HL-60 (cell line): Measurements from ENCODE around the gene DBX1.

Experiments used
- DNase-seq, 2 experiments: peaks; one replicate each; pipeline ENCODE4 v3.0.0-alpha.2; 2010 to 2020; ENCODE audit warnings: low read depth in 1 of 2, low spot score in 1 of 2
- H3K27ac ChIP-seq: fragments of 250-450 bp; sonication (Bioruptor Pico); replicated peaks from 2 replicates; pipeline ENCODE4 v1.5.1; 2020; ENCODE audit warnings: mild to moderate bottlenecking, moderate library complexity
- H3K27me3 ChIP-seq: fragments of 250-450 bp; sonication (Bioruptor Pico); 2 replicates; pipeline ENCODE4 v1.5.1; 2021; ENCODE audit warnings: mild to moderate bottlenecking, moderate library complexity; ENCODE audit not compliant: insufficient read depth, poor library complexity, severe bottlenecking
- H3K4me3 ChIP-seq: replicated peaks from 2 replicates; pipeline ENCODE4 v1.5.1; 2011; ENCODE audit warnings: mild to moderate bottlenecking, control low read depth, low read length; ENCODE audit not compliant: insufficient read depth
- GABPA ChIP-seq: IDR thresholded peaks from 2 replicates; pipeline ENCODE4 v1.6.1; 2012; ENCODE audit warnings: low read depth
- POLR2AphosphoS5 ChIP-seq: IDR thresholded peaks from 2 replicates; pipeline ENCODE4 v1.6.1; 2012; ENCODE audit warnings: low read depth
- SPI1 ChIP-seq: IDR thresholded peaks from 2 replicates; pipeline ENCODE4 v1.6.1; 2012; ENCODE audit warnings: low read depth, mild to moderate bottlenecking, borderline replicate concordance
- TF ChIP-seq, protein P1 (sequence below): IDR thresholded peaks from 2 replicates; pipeline ENCODE4 v1.6.1; 2012; ENCODE audit warnings: low read depth; ENCODE audit not compliant: insufficient replicate concordance
- TF ChIP-seq, protein P2 (sequence below): IDR thresholded peaks from one replicate; pipeline ENCODE4 v1.5.1; 2011; ENCODE audit warnings: low read length, control low read depth, inconsistent platforms; ENCODE audit not compliant: insufficient read depth

The DBX1 gene

DNA sequence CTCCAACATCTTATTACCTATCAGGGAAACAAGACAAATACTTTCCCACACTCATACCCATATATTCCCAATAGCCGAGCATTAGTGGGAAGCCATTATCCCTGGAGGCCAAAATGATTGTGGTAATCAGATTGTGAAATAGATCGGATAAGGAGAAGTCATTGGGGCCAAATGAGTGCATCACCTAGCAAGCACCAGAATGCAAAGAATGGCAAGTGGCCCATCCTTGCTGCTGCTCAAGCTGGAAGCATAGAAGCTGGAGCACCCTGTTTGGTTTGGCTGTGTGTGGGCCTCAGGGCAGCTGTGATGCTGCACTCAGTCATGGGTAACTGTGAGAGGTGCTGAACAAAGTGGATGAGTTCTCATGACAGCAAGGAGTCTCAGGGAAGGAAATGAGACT is 18.7 kb upstream of the DBX1 start:
- Histone ChIP-seq H3K4me3 (no peak overlapping the region), H3K27me3 (no peaks in the 10 kb centered on the region), H3K27ac (no peak overlapping the region)
- DNase-seq, result no peak
- TF ChIP-seq SPI1 (no peak), GABPA (no peak), POLR2AphosphoS5 (no peak)
- TF ChIP-seq, protein P1, sequence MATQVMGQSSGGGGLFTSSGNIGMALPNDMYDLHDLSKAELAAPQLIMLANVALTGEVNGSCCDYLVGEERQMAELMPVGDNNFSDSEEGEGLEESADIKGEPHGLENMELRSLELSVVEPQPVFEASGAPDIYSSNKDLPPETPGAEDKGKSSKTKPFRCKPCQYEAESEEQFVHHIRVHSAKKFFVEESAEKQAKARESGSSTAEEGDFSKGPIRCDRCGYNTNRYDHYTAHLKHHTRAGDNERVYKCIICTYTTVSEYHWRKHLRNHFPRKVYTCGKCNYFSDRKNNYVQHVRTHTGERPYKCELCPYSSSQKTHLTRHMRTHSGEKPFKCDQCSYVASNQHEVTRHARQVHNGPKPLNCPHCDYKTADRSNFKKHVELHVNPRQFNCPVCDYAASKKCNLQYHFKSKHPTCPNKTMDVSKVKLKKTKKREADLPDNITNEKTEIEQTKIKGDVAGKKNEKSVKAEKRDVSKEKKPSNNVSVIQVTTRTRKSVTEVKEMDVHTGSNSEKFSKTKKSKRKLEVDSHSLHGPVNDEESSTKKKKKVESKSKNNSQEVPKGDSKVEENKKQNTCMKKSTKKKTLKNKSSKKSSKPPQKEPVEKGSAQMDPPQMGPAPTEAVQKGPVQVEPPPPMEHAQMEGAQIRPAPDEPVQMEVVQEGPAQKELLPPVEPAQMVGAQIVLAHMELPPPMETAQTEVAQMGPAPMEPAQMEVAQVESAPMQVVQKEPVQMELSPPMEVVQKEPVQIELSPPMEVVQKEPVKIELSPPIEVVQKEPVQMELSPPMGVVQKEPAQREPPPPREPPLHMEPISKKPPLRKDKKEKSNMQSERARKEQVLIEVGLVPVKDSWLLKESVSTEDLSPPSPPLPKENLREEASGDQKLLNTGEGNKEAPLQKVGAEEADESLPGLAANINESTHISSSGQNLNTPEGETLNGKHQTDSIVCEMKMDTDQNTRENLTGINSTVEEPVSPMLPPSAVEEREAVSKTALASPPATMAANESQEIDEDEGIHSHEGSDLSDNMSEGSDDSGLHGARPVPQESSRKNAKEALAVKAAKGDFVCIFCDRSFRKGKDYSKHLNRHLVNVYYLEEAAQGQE, result no peak

DNA sequence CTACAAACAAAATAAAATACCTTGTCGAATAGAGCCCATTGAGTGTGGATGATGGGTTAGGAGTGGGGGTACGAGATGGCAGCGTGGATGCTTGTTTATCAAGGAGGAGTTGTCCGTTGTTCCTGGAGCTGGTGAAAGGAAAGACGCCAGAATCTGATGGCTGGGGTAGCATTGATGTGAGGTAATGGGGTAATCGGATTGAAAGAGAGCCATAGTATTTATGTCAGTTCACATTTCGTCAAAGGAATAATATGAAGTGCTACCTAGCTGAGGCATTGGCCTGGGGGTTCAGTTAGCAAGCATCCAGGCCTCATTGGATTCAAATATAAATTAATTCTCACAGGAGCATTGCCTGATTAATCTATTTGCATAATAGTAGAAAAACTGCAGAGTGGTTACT is 16.9 kb upstream of the DBX1 start:
- DNase-seq, result no peak
- Histone ChIP-seq H3K4me3 (no peak overlapping the region), H3K27ac (no peak overlapping the region), H3K27me3 (no peaks in the 10 kb centered on the region)
- TF ChIP-seq GABPA (no peak), SPI1 (no peak), POLR2AphosphoS5 (no peak)
- TF ChIP-seq, protein P1, result no peak
- TF ChIP-seq, protein P2, sequence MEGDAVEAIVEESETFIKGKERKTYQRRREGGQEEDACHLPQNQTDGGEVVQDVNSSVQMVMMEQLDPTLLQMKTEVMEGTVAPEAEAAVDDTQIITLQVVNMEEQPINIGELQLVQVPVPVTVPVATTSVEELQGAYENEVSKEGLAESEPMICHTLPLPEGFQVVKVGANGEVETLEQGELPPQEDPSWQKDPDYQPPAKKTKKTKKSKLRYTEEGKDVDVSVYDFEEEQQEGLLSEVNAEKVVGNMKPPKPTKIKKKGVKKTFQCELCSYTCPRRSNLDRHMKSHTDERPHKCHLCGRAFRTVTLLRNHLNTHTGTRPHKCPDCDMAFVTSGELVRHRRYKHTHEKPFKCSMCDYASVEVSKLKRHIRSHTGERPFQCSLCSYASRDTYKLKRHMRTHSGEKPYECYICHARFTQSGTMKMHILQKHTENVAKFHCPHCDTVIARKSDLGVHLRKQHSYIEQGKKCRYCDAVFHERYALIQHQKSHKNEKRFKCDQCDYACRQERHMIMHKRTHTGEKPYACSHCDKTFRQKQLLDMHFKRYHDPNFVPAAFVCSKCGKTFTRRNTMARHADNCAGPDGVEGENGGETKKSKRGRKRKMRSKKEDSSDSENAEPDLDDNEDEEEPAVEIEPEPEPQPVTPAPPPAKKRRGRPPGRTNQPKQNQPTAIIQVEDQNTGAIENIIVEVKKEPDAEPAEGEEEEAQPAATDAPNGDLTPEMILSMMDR, result no peak

DNA sequence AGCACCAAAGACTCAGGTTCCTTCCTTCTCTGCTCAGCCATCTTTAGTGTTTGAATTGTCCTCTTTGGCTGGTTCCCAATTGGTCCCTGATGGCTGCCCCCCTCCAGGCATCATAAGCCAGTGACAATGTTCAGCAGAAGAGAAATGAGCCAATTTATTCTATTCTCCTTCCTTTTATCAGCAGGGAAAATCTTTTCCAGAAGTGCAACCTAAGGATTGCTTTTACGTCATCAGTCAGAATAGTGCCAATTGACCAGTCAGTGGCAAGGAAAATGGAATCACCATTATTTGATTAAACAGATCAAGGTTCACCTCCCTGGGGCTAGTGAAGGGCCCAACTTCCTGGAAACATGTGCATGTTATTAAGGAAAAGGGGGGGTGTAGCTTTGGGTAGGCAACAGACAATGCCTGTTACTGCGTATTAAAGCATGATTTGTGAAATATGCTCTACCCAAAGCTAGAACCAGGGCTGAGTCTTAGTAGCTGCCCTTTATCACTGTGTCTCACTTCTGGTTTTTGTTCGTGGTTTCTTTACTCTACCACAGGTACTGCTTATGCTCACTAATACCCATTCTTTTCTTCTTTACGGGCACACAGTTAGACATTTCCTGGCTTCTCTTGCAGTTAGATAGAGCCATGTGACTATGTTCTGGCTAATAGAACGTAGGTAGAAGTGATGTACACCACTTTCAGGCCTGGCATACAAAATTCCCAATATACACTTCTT is 12.6 kb upstream of the DBX1 start:
- no peak overlapping the region for H3K4me3 ChIP-seq
- H3K27me3 ChIP-seq, result no peaks in the 10 kb centered on the region
- H3K27ac ChIP-seq, result no peak overlapping the region
- DNase-seq, result no peak
- TF ChIP-seq, protein P2, result no peak
- TF ChIP-seq POLR2AphosphoS5, result no peak
- TF ChIP-seq, protein P1, result no peak
- no peak for TF ChIP-seq SPI1
- TF ChIP-seq GABPA, result no peak
